Osteoblast (primary cell): ENCODE data around the gene TMC7. TPM values are rescaled to one million over a fixed set of nuclear protein-coding genes. Genes with fewer than 3 reads are reported as not detected.

ENCODE experiments used
- DNase-seq: peaks from one replicate; pipeline ENCODE4 v3.0.0; 2011; ENCODE audit warnings: low spot score, mixed read lengths; ENCODE audit not compliant: insufficient read length; ENCODE audit errors: missing footprints
- H2AFZ ChIP-seq: 2 replicates; pipeline ENCODE4 v1.6.0; 2011; ENCODE audit warnings: mild to moderate bottlenecking, low read length
- H3K27ac ChIP-seq: 2 replicates; pipeline ENCODE4 v1.5.1; 2011; ENCODE audit warnings: mild to moderate bottlenecking, low read depth, low read length, moderate library complexity
- H3K27me3 ChIP-seq: 2 replicates; pipeline ENCODE4 v1.6.0; 2012; ENCODE audit warnings: mild to moderate bottlenecking, control low read depth, inconsistent platforms, low read length, moderate library complexity; ENCODE audit not compliant: insufficient read depth
- H3K36me3 ChIP-seq: 2 replicates; pipeline ENCODE4 v1.5.1; 2011; ENCODE audit warnings: mild to moderate bottlenecking, low read length, control low read depth, moderate library complexity; ENCODE audit not compliant: insufficient read depth
- H3K4me1 ChIP-seq: 2 replicates; pipeline ENCODE4 v1.5.1; 2011; ENCODE audit warnings: mild to moderate bottlenecking, low read length, control low read depth, moderate library complexity; ENCODE audit not compliant: insufficient read depth
- H3K4me2 ChIP-seq: 2 replicates; pipeline ENCODE4 v1.6.0; 2011; ENCODE audit warnings: mild to moderate bottlenecking, low read length; ENCODE audit not compliant: insufficient read depth
- H3K4me3 ChIP-seq: fragments of 200-600 bp; sonication (generic); 3 replicates; pipeline ENCODE4 v1.5.1; 2012; ENCODE audit warnings: mild to moderate bottlenecking, low read length, inconsistent platforms; ENCODE audit not compliant: insufficient read depth
- H3K79me2 ChIP-seq: 2 replicates; pipeline ENCODE4 v1.6.0; 2012; ENCODE audit warnings: mild to moderate bottlenecking, low read length, control low read depth, inconsistent platforms; ENCODE audit not compliant: insufficient read depth
- H3K9me3 ChIP-seq: 2 replicates; pipeline ENCODE4 v1.5.1; 2011; ENCODE audit warnings: low read depth, low read length, control low read depth
- H4K20me1 ChIP-seq: 2 replicates; pipeline ENCODE4 v1.6.0; 2012; ENCODE audit warnings: mild to moderate bottlenecking, low read length, control low read depth; ENCODE audit not compliant: insufficient read depth
- CTCF ChIP-seq: IDR thresholded peaks from 2 replicates; pipeline ENCODE4 v1.5.1; 2011; ENCODE audit warnings: mild to moderate bottlenecking, low read depth, low read length, moderate library complexity; ENCODE audit errors: extremely low read depth
- total RNA-seq: library from RNA; depleted of rRNA; stranded (reverse); fragments of >200 nt; gene quantifications from 2 replicates; pipeline ENCODE4 v1.2.3, GENCODE V29; 2012

Gene TMC7
- total RNA-seq, 1 donor, result 1.1 TPM

GRCh38 chr16:19077879-19078278 is 94.1 kb downstream of the TMC7 start:
- Histone ChIP-seq H3K4me3 (no peak overlapping the region), H3K4me1 (no peaks in the 10 kb centered on the region), H3K79me2 (no peaks in the 10 kb centered on the region), H4K20me1 (no peaks in the 10 kb centered on the region), H3K36me3 (peaks cover 30% of the 10 kb centered on the region), H3K27ac (no peak overlapping the region), H3K4me2 (no peak overlapping the region), H3K27me3 (no peaks in the 10 kb centered on the region), H2AFZ (no peak overlapping the region), H3K9me3 (no peaks in the 10 kb centered on the region)
- TF ChIP-seq CTCF, result no peak
- no peak for DNase-seq

- Histone ChIP-seq H2AFZ (no peak overlapping the region), H3K36me3 (peaks cover 6% of the 10 kb centered on the region), H3K27ac (no peak overlapping the region), H4K20me1 (no peaks in the 10 kb centered on the region), H3K4me2 (no peak overlapping the region), H3K27me3 (peaks cover 3% of the 10 kb centered on the region), H3K9me3 (no peaks in the 10 kb centered on the region), H3K79me2 (no peaks in the 10 kb centered on the region), H3K4me1 (peaks cover 17% of the 10 kb centered on the region), H3K4me3 (no peak overlapping the region)
- TF ChIP-seq CTCF, result no peak
- no peak for DNase-seq
Observed at GRCh38 chr16:19083670-19084069, 99.9 kb downstream of the TMC7 start.

- Histone ChIP-seq H2AFZ (no peak overlapping the region), H3K36me3 (peaks cover 2% of the 10 kb centered on the region), H3K4me3 (no peak overlapping the region), H3K4me1 (peaks cover 17% of the 10 kb centered on the region), H3K79me2 (no peaks in the 10 kb centered on the region), H3K27me3 (peaks cover 3% of the 10 kb centered on the region), H3K4me2 (no peak overlapping the region), H4K20me1 (no peaks in the 10 kb centered on the region), H3K27ac (no peak overlapping the region), H3K9me3 (no peaks in the 10 kb centered on the region)
- no peak for DNase-seq
- no peak for TF ChIP-seq CTCF
Observed at GRCh38 chr16:19084139-19084538, 100.4 kb downstream of the TMC7 start.

GRCh38 chr16:19084879-19085278 is 101.1 kb downstream of the TMC7 start:
- no peak for DNase-seq
- TF ChIP-seq CTCF, result no peak
- Histone ChIP-seq H3K9me3 (no peaks in the 10 kb centered on the region), H3K4me1 (peaks cover 17% of the 10 kb centered on the region), H3K27ac (no peak overlapping the region), H3K4me3 (no peak overlapping the region), H3K36me3 (peaks cover 2% of the 10 kb centered on the region), H2AFZ (no peak overlapping the region), H4K20me1 (no peaks in the 10 kb centered on the region), H3K79me2 (no peaks in the 10 kb centered on the region), H3K4me2 (no peak overlapping the region), H3K27me3 (peaks cover 3% of the 10 kb centered on the region)
